A673 (cell line): ENCODE measurements around the gene PIGH. TPM values are rescaled to one million over a fixed set of nuclear protein-coding genes. Genes with fewer than 3 reads are reported as not detected.

ENCODE experiments used
- Bru-seq: library from RNA; stranded (reverse); fragments of 400-500 nt; gene quantifications from one replicate; lab custom pipeline; 2021; lab: Mats Ljungman, UMichigan
- BruChase-seq, 2 experiments: library from RNA; stranded (reverse); fragments of 400-500 nt; gene quantifications; one replicate each; lab custom pipeline; 2021; lab: Mats Ljungman, UMichigan
- BruUV-seq: library from RNA; stranded (reverse); fragments of 400-500 nt; replicated peaks from 2 replicates; lab custom pipeline; 2021; lab: Mats Ljungman, UMichigan
- CTCF ChIA-PET: fragments of 300-600 bp; sonication (Branson Sonifier 250); formaldehyde crosslinking; loops from one replicate; lab custom pipeline; 2022; ENCODE audit warnings: antibody characterized with exemption; lab: Charles Lee
- POLR2A ChIA-PET: fragments of 300-600 bp; sonication (Branson Sonifier 250); formaldehyde crosslinking; loops from one replicate; lab custom pipeline; 2022; ENCODE audit warnings: antibody characterized with exemption; ENCODE audit not compliant: low non-redundant PET; lab: Charles Lee
- DNase-seq: peaks from one replicate; pipeline ENCODE4 v3.0.0-alpha.2; 2015; ENCODE audit warnings: low spot score
- H3K27ac ChIP-seq: fragments of 200-600 bp; sonication (generic); 2 replicates; pipeline ENCODE4 v1.5.1; 2016; ENCODE audit warnings: mixed run types, low read depth, mild to moderate bottlenecking, mixed read lengths, antibody characterized with exemption, low read length; ENCODE audit not compliant: poor library complexity, severe bottlenecking
- H3K27me3 ChIP-seq: fragments of 200-600 bp; sonication (generic); replicated peaks from 2 replicates; pipeline ENCODE4 v1.6.1; 2017; ENCODE audit warnings: mixed run types, low read depth, mild to moderate bottlenecking, mixed read lengths, antibody characterized with exemption, low read length; ENCODE audit not compliant: insufficient read depth, poor library complexity
- H3K36me3 ChIP-seq: fragments of 200-600 bp; sonication (generic); 2 replicates; pipeline ENCODE4 v1.6.1; 2016; ENCODE audit warnings: mixed run types, mild to moderate bottlenecking, mixed read lengths, antibody characterized with exemption, low read length; ENCODE audit not compliant: insufficient read depth, poor library complexity, severe bottlenecking
- H3K4me1 ChIP-seq: fragments of 200-600 bp; sonication (generic); 2 replicates; pipeline ENCODE4 v1.6.1; 2017; ENCODE audit warnings: mixed run types, mild to moderate bottlenecking, mixed read lengths, antibody characterized with exemption, low read length; ENCODE audit not compliant: insufficient read depth, poor library complexity, severe bottlenecking
- H3K4me3 ChIP-seq: fragments of 200-600 bp; sonication (generic); 2 replicates; pipeline ENCODE4 v1.5.1; 2016; ENCODE audit warnings: low read depth, mixed run types, mild to moderate bottlenecking, mixed read lengths, low read length; ENCODE audit not compliant: poor library complexity, severe bottlenecking
- H3K9me3 ChIP-seq: fragments of 200-600 bp; sonication (generic); 2 replicates; pipeline ENCODE4 v1.6.1; 2016; ENCODE audit warnings: mixed run types, low read depth, mild to moderate bottlenecking, mixed read lengths, antibody characterized with exemption, low read length; ENCODE audit not compliant: poor library complexity, severe bottlenecking
- EZH2 ChIP-seq: fragments of 200-600 bp; sonication (generic); IDR thresholded peaks from 2 replicates; pipeline ENCODE4 v1.6.1; 2017; ENCODE audit warnings: borderline replicate concordance, low read depth, mild to moderate bottlenecking, mixed read lengths, antibody characterized with exemption, low read length; ENCODE audit not compliant: poor library complexity, severe bottlenecking
- intact Hi-C: fragments of 100-400 bp; cut with micrococcal nuclease; formaldehyde crosslinking; loops from one replicate; pipeline ENCODE4 v1.10.0; 2022; ENCODE audit not compliant: unreplicated experiment
- long read RNA-seq: library from polyadenylated mRNA; stranded (forward); transcript quantifications from one replicate; pipeline ENCODE4 v2.0.0, GENCODE V29; 2022
- total RNA-seq: library from RNA; stranded (reverse); gene quantifications from 2 replicates; pipeline ENCODE4 v1.2.3, GENCODE V29; 2021
- TF ChIP-seq, protein P1 (sequence below): fragments of 300-800, 200-600 bp; sonication (generic); conservative IDR thresholded peaks from 2 replicates; pipeline ENCODE4 v1.5.1; 2017; ENCODE audit warnings: low read depth, mild to moderate bottlenecking, antibody characterized with exemption, low read length, moderate library complexity, mixed read lengths

PIGH gene
- total RNA-seq (25.7 TPM in 2 replicates), Bru-seq, nascent RNA (percentile 62 among the genes with signal in this experiment), BruChase-seq, experiment 1, labeled RNA remaining after a 2-hour chase (percentile 57 among the genes with signal in this experiment), BruChase-seq, experiment 2, labeled RNA remaining after a 6-hour chase (percentile 67 among the genes with signal in this experiment)
- long read RNA-seq, transcript PIGH-202 (4 exons, 594 nt) = minor isoform, 5 of 87 reads
- long read RNA-seq, transcript PIGH-201 (4 exons, 1,420 nt) = major isoform, 68 of 87 reads
- long read RNA-seq, partial matches to known transcripts = 0 of 87 reads
- long read RNA-seq, other reads (novel, unspliced or antisense) = 11 of 87 reads

DNA sequence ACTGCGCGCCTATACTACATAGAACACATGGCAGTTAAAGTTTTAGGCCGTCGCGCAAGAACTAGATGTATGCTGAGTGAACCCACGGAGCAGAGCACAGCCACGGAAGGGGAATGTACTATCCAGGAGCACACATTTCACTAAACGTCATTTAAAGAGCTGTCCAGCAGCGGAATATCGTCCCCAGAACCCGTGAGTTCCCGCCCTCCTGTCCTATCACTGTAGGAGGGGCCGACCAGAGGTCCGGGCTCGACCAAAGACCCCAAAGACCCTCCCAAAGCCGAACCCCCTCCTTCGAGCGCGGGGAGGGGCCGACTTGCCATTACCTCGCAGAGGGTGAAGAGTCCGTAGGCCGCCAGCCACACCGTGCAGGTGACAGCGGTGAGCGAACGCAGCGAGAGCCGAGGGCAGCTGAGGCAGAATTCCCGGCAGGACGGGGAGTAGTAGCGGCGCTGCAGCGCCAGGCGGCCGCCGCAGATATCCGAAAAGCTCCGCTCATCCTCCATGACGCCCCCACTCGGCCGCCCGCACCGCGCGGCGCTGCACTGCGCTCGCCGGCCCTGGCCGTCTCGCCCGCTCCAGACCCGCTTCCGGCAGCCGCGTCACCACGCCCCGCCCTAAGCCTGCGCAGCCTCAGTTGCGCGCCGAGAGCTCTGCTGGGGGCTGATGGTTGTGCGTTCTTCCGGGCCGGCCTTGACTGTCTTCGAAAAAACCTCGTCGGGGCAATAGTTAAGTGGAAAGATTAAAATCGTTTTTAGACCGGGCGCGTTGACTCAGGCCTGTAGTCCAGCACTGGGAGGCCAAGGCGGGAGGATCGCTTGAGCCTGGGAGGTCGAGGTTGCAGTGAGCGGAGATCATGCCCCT is at the start of gene PIGH:
TSS of gene PIGH (minus strand) at position 571 of the 864 bp plus-strand sequence. CDS start at position 506, 65 bp downstream.
- BruUV-seq = no TSS peak
- TF ChIP-seq EZH2 = no peak
- TF ChIP-seq, protein P1, sequence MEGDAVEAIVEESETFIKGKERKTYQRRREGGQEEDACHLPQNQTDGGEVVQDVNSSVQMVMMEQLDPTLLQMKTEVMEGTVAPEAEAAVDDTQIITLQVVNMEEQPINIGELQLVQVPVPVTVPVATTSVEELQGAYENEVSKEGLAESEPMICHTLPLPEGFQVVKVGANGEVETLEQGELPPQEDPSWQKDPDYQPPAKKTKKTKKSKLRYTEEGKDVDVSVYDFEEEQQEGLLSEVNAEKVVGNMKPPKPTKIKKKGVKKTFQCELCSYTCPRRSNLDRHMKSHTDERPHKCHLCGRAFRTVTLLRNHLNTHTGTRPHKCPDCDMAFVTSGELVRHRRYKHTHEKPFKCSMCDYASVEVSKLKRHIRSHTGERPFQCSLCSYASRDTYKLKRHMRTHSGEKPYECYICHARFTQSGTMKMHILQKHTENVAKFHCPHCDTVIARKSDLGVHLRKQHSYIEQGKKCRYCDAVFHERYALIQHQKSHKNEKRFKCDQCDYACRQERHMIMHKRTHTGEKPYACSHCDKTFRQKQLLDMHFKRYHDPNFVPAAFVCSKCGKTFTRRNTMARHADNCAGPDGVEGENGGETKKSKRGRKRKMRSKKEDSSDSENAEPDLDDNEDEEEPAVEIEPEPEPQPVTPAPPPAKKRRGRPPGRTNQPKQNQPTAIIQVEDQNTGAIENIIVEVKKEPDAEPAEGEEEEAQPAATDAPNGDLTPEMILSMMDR = peak; percentile 65
- peak within 1 kb of the TSS; percentile 56 for H3K27ac ChIP-seq
- POLR2A ChIA-PET = interaction anchor here (0.5 kb wide), 1 partner anchor 28 kb away, joined by 3 read pairs; no protein-coding TSS in a partner anchor
- CTCF ChIA-PET = interaction anchor here (0.6 to 2.0 kb wide), 10 partner anchors 15 to 173 kb away, joined by 3 to 11 read pairs (median 4); partner anchors contain the start of gene RDH11
- no peaks in the 10 kb centered on the region for H3K36me3 ChIP-seq
- intact Hi-C loops = no loop called here
- H3K27me3 ChIP-seq = no peaks in the 10 kb centered on the region
- peak within 1 kb of the TSS; percentile 73 for H3K4me3 ChIP-seq
- no peaks in the 10 kb centered on the region for H3K9me3 ChIP-seq
- peak; percentile 94 for DNase-seq
- no peaks in the 10 kb centered on the region for H3K4me1 ChIP-seq

GRCh38 chr14:67646131-67646530 is 46.1 kb upstream of the PIGH start:
- Histone ChIP-seq H3K4me1 (no peaks in the 10 kb centered on the region), H3K9me3 (no peaks in the 10 kb centered on the region), H3K27ac (no peak overlapping the region), H3K36me3 (peaks cover 42% of the 10 kb centered on the region), H3K27me3 (no peaks in the 10 kb centered on the region), H3K4me3 (no peak overlapping the region)
- intact Hi-C loops = no loop called here
- ChIA-PET POLR2A (no interaction called here), CTCF (no interaction called here)
- TF ChIP-seq, protein P1 = no peak
- no peak for TF ChIP-seq EZH2
- DNase-seq = no peak
- BruUV-seq = no TSS peak

DNA sequence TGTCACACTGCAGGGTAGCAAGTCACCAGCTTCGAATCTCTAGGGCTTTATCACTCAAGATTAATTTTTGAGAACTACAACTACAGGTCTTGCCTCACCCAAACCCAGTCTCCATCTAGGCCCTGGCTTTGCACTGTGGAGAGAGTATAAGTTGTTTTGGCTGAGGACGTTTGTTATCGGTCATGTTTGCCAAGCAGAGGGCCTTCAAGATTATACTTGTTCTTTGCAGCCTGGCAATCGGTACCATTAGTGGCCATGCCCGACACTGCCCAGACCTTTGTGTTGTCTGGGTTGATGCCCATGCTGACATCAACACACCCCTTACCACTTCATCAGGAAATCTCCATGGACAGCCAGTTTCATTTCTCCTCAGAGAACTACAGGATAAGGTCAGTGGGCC is 45.3 kb upstream of the PIGH start:
- Histone ChIP-seq H3K27me3 (no peaks in the 10 kb centered on the region), H3K36me3 (peaks cover 35% of the 10 kb centered on the region), H3K4me1 (no peaks in the 10 kb centered on the region), H3K27ac (no peak overlapping the region), H3K9me3 (no peaks in the 10 kb centered on the region), H3K4me3 (no peak overlapping the region)
- BruUV-seq = no TSS peak
- intact Hi-C loops = no loop called here
- ChIA-PET CTCF (no interaction called here), POLR2A (no interaction called here)
- no peak for DNase-seq
- no peak for TF ChIP-seq EZH2
- TF ChIP-seq, protein P1 = no peak
